Right hindlimb (tissue), 1 donor: ENCODE results near the gene FOXO6.

Source experiments
- DNase-seq: peaks from one replicate; pipeline ENCODE4 v3.0.0-alpha.2; 2018

Gene FOXO6

DNA sequence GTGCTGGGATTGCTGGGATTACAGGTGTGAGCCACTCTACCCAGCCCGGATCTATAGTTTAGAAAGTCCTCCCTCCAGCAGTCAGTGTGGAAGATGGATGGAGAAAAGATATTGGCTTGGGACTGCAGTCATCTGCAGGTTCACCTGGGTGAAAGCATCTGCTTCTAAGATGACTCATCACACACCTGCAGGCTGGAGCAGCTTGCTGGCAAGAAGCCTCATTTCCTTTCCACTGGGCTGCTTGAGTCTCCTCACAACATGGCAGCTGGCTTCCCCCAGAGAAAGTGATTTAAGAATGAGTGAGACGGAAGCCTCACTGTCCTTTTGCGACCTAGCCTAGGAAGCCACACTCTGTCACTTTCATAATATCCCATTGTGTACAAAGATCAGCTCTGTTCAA, 50.0 kb downstream of the FOXO6 start:
- DNase-seq, result no peak

DNA sequence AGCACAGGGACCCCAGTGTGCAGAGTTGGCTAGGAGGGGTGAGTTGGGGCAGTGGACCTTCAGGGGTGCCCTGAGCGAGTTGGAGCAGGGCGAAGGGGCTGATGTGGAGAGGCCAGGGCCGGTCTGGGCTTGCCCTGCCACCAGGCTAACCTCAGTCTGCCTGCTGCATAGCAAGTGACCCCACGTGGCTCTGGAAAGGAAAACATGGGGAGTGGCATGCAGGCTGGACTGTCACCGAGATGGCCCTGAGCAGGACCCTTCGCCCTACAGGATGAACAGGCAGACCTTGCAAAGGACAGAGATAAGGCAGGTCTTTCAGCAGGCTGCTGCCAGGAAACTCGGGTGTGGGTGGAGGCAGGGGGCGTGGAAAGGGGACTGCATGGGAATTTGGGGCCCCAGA, 51.5 kb downstream of the FOXO6 start:
- no peak for DNase-seq

DNA sequence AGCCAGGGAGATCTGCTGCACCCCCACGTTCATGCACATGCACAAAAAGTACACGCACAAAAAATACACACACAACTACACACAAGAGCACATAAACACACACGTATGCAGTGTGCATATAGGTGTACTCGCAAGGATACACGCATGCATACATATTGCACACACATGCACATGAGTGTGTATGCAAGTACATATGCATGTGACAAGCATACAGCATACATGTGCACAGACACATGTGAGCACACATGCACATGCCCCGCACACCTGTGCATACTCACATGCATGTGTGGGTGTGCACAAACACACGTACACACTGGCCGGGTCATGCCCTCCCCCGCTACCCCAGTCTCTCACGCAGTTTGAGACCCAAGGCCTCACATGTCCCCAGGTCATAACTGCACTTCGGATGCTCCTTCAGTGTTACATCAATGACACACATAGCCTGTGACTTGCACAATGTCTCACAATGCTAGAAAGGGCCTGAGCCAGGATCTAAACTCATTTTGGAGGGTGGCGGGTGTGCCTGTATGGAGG, 52.6 kb downstream of the FOXO6 start:
- DNase-seq, result no peak

DNA sequence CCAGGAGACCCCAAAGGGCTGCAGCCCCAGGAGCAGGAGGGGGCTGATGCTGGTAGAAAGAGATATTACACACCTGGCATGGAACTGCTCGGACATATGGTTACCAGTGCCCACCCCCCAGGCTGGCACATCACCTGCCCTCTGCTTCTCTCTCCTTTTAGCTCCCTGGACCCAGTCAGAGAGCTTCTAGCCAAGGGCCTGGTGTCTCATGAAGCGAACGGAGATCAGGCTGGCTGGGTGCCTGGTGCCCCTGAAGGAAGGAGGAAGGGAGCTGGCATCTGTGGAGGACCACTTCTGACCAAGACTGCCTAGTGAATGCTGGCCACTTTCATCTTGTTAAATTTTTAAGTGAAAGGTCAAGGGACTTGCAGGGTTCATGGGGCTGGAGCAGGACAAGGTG, 53.1 kb downstream of the FOXO6 start:
- no peak for DNase-seq

DNA sequence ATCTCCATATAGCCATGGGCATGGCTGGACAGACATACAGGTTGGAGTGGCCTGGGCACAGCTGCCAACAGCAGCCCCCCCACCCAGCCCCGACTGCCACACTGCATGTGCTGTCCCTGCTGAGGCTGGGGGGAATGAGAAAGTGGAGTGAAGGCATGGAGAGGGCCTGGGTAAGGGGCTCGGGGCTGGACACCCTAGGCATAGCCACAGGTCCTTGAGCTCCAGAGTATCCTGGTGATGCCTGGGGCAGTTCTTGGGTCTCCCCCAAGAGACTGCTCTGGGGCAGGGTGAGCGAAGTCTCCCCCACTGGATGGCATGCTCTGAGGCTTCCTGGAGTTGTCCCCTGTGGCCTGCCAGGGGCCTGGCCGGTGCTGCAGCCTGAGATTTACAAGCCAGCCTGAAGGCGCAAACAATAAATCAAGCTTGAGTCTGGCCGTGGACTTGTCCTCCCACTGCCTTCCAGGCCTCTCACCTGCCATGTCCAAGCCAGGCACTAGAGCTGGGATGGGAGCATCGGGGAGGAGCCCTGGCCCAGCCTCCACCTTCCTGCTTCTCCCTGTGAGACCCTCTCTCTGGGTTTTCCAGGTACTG, 53.6 kb downstream of the FOXO6 start:
- DNase-seq, result no peak

DNA sequence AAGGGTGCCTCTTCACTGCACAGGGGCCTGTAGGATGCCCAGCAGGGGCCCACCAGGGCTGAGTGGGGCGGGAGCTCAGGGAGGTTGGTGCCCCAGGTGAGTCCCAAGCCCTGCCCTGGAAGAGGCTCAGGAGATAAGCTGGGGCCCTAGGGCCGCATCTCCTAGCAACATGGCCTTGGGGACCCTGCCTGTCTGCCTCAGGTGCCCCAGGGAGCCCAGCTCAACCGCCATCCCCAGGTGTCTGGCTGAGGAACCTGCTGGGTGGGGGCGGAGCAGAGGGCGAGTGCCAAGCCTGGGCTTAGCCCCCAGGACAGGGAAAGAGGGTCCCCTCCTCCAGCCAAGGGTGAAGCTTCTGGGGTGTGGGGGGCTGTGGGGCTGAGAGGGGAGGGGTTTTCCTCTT, 54.8 kb downstream of the FOXO6 start:
- DNase-seq, result no peak

DNA sequence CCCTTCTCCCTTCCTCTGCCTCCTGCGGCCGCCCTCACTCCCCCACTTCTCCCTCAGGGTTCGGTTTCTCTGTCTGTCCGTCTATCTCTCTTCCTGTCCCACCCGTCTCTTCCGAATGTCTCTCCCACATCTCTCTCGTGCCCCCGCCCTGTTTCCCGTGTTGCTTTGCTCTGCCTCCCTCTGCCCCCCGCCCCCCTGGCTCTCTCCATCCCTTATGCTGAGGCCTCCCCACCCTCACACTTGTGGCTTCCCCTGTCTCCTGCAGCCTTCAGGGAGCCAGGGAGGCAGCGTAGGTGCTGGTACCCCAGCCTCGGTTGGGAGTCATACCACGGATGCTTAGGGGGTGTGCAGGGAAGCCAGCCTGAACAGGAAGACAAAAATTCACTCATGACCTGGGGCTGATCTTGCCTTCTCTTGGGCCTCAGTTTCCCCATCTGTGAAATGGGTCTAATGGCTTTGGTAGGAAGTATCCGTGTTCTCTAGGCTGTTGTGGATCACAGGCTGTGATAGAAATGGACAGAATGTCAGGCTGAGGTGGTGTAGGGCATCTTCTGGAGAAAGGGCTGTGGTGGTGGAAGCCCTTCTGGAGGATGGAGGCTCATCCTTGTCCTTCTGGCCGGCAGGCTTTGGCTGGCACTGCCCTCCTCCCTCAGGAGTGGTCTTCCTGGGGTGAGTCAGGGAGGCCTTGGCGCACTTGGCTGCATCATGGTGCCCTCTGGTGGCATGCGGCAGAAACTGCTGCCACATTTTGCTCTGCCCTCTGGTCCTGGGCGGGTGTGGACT, 55.5 kb downstream of the FOXO6 start:
- peak; percentile 77 for DNase-seq

DNA sequence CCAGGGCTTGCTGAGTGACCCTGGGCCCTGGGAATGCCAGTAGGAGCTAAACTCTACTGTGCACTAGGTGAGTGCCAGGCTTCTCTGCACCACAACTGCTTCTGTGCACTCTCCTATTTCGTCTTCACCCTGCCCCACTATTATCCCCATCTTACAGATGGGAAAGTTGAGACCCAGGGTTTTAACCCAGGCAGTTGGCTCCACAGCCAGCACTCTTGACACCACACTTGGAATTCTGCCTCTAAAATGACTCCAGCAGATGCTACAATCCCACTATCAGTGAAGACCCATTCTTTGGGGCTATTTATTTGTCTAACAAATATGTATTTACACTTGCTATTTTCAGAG, 56.1 kb downstream of the FOXO6 start:
- no peak for DNase-seq

DNA sequence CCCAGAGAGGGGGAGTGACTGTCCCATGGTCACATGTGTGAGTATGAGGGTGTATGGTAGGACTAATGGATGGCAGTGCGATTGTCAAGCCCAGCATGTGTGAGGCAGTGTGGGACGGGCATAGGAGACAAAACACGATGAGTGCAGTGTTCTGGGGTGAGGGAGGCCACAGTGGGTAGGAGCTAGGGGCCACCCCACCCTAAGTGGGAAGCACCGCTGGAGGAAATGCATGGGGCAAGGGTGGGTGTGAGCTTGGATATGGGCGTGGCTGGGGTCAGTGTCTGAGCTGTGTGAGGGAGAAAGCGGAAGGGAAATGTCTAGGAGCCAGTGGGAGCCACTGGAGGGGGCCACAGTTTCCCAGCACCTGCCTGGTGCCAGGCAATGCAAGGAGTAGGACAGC, 56.5 kb downstream of the FOXO6 start:
- DNase-seq, result no peak

DNA sequence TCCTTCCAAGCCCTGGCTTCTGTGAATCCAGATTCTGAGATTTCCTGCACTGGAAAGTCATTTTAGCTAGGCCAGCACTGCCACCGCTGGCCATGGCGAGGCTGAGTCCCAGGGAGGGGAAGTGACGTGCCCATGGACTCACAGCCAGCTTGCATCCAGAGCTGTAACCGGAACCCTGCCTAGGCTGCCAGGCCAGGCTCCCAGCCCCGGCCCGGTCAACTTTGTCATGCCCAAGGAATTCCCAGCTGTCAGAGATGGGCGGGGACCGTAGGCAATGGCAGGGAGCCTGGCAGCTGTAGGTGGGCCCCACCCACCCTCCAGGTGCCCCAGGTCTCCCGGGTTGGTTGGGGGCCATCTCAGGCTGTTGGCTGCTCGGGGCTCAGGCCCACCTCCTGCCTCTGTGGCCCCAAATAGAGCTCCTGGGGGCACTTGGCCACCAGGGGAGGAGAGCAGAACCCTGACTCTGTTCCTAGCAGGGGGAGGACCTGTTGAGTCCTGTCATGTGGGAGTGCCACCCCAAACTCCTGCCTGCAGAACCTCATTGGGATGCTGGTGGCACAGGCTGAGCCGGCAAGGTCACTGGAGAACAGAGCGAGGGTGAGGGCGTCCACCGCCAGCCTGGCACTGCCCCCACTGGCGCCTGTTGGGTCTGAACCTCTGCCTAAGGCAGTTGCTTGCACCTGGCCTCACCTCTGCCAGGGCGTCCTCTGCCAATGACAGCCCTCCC, 57.8 kb downstream of the FOXO6 start:
- DNase-seq, result peak; percentile 92

DNA sequence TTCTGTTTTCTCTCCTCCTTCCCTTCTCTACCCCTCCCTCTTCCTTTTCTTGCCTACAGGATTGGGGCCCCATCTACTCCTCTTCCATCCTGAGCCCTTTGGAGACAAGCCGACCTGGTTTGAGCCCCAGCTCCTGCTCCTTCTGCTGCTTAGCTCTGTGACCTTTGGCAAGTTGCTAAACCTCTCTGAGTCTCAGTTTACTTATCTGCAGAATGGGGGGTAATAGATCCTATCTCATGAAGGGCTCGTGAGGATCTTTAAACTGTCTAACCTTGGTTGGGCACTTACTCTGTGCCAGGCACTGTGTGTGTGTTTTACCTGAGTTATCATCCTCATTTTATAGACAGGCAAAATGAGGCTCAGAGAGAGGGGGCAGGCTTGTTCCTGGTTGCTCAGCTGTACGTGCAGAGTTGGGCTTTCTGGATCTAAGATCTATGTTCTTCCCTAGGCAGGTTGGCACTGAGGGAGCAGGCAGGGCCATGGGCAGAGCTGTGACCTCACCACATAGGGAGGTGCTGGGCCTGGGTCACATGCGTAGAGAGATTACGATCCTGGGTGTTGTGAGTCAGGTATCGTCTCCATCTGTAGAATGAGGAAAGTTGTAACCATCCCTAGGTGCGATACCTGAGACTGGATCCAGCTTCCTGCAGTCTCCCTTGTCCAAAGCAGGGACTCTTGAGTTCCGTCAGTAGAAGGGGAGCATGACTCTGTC, 58.5 kb downstream of the FOXO6 start:
- DNase-seq, result no peak

DNA sequence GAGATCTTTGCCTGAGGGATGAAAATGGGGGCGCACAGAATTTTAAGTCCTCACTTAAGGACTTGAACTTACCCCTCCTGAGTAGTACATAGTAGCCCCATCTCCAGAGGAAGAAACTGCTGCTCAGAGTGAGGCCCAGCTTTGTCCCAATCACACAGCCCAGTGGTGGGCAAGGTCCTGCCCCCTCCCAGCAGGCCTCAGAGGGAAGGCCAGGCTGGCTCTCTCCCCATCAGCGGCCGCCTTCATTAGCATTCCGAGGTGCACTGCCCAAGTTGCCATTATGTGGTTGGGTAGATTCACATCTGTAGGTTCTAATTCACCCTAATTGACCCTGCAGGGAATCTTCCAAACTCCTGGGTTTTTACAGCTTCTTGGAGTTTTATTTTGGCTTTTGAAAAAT, 59.1 kb downstream of the FOXO6 start:
- no peak for DNase-seq

DNA sequence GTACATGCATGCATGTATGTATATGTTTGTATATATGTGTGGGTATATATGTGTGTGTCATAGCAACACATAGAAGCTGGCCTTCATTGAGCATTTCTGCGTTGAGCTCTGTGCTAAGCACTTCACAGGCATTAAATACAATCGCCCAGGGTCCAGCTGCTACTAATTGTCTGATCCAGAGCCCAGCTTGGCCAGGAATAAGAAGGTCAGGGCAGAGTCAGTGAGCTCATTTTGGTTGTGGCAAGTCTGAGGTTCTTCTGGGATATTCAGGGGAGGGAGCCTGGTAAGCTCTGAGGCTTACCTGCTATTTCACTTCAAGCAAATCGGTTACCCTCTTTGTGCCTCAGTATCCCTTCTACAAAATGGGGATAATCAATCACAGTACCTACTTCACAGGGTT, 59.6 kb downstream of the FOXO6 start:
- no peak for DNase-seq

DNA sequence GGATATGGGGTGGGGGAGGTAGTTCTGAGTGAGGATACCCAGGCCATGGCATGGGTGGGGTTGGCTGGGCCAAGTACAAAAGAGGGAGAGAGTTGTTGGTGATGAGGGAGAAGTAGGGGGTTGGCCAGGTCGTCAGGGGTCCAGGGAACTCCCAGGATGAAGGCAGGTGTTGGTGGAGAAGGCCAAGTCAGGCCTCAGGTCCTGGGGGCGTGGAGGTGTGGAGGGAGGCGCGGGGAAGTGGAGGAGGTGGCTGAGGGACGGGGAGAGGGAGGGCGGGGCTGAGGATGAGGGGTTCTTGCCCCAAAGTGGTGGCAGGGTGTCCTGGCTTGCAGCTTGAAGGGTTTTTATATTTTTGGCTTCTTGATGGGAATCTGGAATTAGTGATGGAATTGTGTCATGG, 61.1 kb downstream of the FOXO6 start:
- no peak for DNase-seq

DNA sequence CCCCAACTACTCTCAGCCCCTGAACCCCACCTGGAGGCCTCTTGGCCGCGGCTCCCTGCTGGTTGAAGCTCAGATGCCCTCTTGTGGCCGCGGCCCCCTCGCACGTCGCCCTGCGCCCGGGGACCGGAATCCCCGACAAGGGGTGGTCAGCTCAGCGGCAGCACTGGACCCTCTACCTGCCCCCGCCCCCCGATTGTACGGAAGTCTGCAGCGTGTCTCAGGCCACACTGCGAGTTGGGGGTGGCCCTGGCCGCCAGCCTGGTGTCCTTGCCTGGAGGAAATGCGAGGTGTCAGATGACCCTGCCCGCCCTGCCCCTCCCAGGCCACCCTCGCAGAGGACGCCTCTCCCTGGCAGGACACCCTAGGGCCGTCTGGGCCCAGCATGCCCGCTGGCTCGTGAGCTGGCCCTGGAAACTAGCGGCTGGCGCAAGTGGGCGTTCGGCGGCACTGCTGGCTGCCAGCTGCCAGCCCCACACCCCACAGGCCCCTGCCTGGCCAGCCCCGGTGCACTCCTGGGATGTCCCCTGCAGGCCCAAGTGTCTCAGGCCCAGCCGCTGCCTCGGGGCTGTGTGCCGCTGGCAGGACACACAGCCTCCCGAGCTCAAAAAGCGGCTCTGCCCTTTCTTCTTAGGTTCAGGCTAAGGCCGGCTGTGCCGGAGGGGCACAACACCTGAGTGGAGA, 62.4 kb downstream of the FOXO6 start:
- no peak for DNase-seq

DNA sequence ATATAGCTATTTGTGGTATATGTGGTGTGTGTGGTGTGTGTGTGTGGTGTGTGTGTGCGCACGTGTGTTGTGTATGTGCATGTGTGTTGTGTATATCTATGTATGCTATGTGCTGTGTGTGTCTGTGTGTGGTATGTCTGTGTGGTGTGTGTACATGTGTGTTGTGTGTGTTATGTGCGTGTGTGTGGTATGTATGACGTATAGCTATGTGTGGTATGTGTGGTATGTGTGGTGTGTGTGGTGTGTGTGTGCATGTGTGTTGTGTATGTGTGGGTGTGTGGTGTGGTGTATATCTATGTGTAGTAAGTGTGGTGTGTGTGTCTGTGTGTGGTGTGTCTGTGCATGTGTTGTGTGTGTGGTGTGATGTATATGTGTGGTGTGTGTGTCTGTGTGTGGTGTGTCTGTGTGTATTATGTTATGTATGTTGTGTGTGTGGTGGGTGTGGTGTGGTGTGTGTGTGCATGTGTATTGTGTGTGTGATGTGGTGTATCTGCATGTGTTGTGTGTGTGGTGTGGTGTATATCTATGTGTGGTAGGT, 63.4 kb downstream of the FOXO6 start:
- DNase-seq, result no peak

DNA sequence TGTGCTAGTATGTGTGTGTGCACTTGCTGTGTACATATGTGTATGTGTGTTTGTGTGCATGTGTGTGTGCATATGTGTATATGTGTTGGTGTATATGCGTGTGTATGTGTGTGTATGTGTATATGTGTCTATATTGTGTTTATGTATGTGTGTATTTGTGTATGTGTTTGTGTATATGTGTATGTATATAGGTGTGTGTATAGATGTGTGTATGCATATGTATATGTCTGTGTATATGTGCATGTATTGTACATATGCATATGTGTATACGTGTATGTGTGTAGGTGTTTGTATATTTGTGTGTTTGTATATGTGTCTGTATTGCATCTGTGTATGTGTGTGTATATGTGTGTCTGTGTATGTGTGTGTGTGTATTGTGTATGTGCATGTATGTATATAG, 64.1 kb downstream of the FOXO6 start:
- DNase-seq, result no peak

DNA sequence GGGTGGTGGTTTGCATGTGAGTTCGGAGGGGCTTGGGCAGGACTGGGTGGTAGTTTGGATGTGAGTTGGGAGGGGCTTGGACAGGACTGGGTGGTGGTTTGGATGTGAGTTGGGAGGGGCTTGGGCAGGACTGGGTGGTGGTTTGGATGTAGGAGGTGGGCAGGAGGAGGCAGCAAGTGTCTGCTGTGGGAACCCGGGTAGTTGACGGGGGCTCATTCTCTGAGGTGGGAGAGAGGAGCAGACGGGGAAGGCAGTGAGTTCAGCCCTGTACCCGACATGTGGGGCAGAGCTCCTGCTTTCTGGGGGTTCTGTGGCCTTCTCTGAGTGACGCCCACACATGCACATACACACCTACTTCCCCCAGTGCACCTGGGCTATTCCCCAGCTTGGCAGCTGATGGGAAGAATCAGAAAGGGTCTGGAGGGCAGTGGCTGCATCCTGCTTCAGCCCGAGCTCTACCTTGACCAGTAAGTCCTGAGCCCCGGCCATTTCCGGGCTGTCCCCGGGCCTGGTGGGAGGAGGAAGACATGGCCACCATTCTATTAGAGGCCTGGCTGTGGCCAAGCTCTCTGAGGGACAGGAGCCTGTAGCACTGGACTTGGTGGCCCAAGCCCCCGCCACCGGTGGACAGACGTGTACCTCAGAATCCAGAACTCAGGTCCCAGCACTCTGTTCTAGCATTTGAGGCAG, 65.1 kb downstream of the FOXO6 start:
- DNase-seq, result no peak

DNA sequence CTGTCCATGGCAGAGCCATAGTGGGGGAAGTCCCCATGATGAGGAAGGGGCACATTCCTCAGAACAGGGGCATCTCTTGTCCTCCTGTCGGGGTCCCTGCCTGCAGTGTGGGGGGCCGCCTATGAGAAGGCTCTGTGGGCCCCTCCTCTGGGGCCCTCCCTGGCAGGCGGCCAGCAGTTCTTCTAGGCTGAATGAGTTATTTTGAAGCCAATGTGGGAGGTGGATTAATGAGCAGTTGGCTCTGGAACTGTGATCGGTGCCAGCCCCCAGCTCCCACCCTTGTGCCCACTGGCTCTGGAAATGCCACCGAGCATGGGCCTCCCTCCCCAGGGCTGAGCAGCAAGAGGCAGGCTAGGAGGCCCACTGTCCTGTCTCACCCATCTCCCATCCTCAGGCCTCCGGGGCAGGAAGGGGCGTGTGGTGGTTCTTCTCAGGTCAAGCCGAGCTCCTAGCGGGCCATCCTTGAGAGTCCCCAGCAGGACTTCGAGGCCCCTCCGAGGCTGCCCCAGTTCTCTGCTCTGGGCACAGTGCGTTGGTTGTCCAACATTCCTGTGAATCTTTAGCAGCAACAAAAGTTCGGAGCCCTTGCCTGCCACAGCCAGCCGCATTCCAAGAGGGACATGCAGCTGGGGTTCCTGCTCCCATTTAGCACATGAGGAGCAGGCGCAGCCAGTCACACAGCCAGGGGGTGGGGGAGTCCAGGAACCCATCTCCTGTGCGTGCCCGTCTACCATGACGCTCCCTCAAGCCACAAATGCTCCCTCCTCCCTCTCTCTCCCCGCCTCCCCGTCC, 66.1 kb downstream of the FOXO6 start:
- no peak for DNase-seq

DNA sequence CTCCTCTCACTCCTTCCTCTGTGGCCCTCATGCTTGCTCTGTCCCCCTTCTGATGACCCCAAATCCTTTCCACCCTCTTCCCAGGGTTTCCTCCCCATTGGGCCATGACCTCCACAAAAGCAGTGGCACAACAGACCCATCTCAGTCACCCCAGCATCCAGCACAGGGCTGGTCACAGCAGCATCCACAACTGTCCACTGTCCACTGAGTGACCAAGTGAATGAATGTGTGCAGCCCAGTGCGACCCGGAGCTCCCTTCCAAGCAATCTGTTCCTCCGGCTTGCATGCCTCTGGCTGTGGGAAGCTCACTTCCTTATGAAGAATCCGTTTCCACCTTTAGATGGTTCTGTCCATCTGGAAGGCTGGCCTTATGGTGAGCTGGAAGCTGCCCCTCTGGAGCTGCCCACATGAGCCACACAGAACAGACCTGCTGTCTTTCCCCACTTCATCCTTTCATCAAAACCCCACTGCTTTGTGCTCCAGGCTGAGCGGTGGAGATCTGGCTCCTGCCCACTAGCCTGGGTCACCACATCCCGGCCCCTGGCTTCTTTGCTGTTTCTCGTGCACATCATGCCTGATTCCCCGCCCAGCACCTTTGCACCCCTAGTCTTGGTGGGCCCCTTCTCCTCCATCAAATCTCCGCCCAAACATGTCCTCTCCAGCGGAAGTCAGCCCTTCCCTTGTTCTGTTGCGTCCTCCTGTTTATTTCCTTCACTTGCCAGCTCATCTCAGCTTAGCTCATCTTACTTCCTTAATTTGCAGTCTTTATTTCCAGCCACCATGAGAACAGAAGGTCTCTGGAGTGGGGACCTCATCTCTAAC, 66.9 kb downstream of the FOXO6 start:
- DNase-seq, result no peak
